ENCODE results near the gene SPATA2L. TPM values are rescaled to one million over a fixed set of nuclear protein-coding genes. Genes with fewer than 3 reads are reported as not detected.

SPATA2L gene
- polyA plus RNA-seq, 1 of the 3 experiments (the other 2 are of a cell fraction), result 8.6 TPM

DNA sequence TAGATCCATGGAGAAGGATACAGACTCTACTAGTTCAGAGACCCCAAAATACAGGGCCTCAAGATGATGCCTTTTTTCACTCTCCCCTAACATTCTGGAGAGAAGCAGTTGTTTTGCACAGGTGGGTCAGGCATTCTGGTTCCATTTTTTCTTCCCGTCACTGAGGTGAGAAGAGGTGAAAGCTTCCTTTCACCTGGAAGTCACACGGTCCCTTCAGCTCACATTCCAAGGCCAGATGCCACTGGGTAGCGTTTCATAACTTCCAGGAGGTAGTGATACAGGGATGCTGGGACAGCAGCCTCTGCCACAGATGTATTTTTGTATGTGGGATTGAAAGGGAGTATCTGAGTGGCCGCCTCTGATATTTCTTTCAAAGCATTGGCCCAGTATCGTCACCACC lies 13.1 kb downstream of the SPATA2L start:
- no peaks in the 10 kb centered on the region for H3K9me2 ChIP-seq
- H2AFZ ChIP-seq (ENCODE audit: low read depth), result no peak overlapping the region
- TF ChIP-seq, protein P1, sequence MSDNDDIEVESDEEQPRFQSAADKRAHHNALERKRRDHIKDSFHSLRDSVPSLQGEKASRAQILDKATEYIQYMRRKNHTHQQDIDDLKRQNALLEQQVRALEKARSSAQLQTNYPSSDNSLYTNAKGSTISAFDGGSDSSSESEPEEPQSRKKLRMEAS (IDR thresholded peaks at IDR 0.05; ENCODE audit: low read depth), result no peak
- no peak for TF ChIP-seq SIN3A (IDR thresholded peaks at IDR 0.05; ENCODE audit: borderline replicate concordance, low read depth, low read length)
- TF ChIP-seq EZH2phosphoT487 (IDR thresholded peaks at IDR 0.05; ENCODE audit: borderline replicate concordance, low read depth), result no peak
- no peak for TF ChIP-seq NFIC (IDR thresholded peaks at IDR 0.05; ENCODE audit: borderline replicate concordance)
- TF ChIP-seq MEF2A (IDR thresholded peaks at IDR 0.05; ENCODE audit: borderline replicate concordance, low read depth), result no peak
- TF ChIP-seq, protein P2, sequence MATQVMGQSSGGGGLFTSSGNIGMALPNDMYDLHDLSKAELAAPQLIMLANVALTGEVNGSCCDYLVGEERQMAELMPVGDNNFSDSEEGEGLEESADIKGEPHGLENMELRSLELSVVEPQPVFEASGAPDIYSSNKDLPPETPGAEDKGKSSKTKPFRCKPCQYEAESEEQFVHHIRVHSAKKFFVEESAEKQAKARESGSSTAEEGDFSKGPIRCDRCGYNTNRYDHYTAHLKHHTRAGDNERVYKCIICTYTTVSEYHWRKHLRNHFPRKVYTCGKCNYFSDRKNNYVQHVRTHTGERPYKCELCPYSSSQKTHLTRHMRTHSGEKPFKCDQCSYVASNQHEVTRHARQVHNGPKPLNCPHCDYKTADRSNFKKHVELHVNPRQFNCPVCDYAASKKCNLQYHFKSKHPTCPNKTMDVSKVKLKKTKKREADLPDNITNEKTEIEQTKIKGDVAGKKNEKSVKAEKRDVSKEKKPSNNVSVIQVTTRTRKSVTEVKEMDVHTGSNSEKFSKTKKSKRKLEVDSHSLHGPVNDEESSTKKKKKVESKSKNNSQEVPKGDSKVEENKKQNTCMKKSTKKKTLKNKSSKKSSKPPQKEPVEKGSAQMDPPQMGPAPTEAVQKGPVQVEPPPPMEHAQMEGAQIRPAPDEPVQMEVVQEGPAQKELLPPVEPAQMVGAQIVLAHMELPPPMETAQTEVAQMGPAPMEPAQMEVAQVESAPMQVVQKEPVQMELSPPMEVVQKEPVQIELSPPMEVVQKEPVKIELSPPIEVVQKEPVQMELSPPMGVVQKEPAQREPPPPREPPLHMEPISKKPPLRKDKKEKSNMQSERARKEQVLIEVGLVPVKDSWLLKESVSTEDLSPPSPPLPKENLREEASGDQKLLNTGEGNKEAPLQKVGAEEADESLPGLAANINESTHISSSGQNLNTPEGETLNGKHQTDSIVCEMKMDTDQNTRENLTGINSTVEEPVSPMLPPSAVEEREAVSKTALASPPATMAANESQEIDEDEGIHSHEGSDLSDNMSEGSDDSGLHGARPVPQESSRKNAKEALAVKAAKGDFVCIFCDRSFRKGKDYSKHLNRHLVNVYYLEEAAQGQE (IDR thresholded peaks at IDR 0.05; ENCODE audit: low read depth, low read length), result no peak
- TF ChIP-seq, protein P3, sequence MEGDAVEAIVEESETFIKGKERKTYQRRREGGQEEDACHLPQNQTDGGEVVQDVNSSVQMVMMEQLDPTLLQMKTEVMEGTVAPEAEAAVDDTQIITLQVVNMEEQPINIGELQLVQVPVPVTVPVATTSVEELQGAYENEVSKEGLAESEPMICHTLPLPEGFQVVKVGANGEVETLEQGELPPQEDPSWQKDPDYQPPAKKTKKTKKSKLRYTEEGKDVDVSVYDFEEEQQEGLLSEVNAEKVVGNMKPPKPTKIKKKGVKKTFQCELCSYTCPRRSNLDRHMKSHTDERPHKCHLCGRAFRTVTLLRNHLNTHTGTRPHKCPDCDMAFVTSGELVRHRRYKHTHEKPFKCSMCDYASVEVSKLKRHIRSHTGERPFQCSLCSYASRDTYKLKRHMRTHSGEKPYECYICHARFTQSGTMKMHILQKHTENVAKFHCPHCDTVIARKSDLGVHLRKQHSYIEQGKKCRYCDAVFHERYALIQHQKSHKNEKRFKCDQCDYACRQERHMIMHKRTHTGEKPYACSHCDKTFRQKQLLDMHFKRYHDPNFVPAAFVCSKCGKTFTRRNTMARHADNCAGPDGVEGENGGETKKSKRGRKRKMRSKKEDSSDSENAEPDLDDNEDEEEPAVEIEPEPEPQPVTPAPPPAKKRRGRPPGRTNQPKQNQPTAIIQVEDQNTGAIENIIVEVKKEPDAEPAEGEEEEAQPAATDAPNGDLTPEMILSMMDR (IDR thresholded peaks at IDR 0.05), result no peak
- TF ChIP-seq TEAD4 (IDR thresholded peaks at IDR 0.05; ENCODE audit: borderline replicate concordance, insufficient read depth), result no peak
- no peak for TF ChIP-seq SMC3 (IDR thresholded peaks at IDR 0.05; ENCODE audit: low read depth, low read length)
- TF ChIP-seq RCOR1 (IDR thresholded peaks at IDR 0.05; ENCODE audit: low read length), result no peak
- TF ChIP-seq GABPA (IDR thresholded peaks at IDR 0.05; ENCODE audit: low read depth), result no peak
- no peak overlapping the region for H3K4me2 ChIP-seq
- WGBS (ENCODE audit: low lambda C conversion rate), result 96% methylated on average over 5 of the region's 5 CpGs
- no peaks in the 10 kb centered on the region for H3K9me3 ChIP-seq
- H3F3A ChIP-seq (replicated peaks; ENCODE audit: insufficient read depth), result peaks cover 3% of the 10 kb centered on the region
- H3K9ac ChIP-seq, result no peak overlapping the region
- H3K27ac ChIP-seq (ENCODE audit: low read depth in 2 of 2, low read length in 1 of 2), result no peak overlapping the region
- POLR2A ChIA-PET, result no interaction called here
- H3K4me3 ChIP-seq (ENCODE audit: low read depth in 2 of 2, low read length in 1 of 2), result no peak overlapping the region
- H3K79me2 ChIP-seq (ENCODE audit: insufficient read depth), result peaks cover 36% of the 10 kb centered on the region
- CTCF ChIA-PET, result interaction anchor here (1.0 to 2.1 kb wide), 2 partner anchors 12 to 26 kb away, joined by 4 to 8 read pairs; no protein-coding TSS in a partner anchor
- H3K27me3 ChIP-seq (ENCODE audit: insufficient read depth), result no peaks in the 10 kb centered on the region
- no peak for DNase-seq
- H4K20me1 ChIP-seq (ENCODE audit: insufficient read depth), result no peaks in the 10 kb centered on the region
- peaks cover 11 to 28% of the 10 kb centered on the region in 2 experiments for H3K36me3 ChIP-seq (replicated peaks in 1 of 2; ENCODE audit: control insufficient read depth in 1 of 2, insufficient read depth in 2 of 2, low read length in 1 of 2)
- peaks cover 4 to 7% of the 10 kb centered on the region in 2 experiments; a peak in 1 of 4 replicates for H3K4me1 ChIP-seq (ENCODE audit: control insufficient read depth in 1 of 2, insufficient read depth in 2 of 2, low read depth in 1 of 2, low read length in 1 of 2)

Measured in SK-N-SH (cell line).